Mesendoderm (in vitro differentiated cells): Measurements from ENCODE around the gene ADIPOR2.

Experiments
- DNase-seq: peaks from one replicate; pipeline ENCODE4 v3.0.0; 2013
- H2AK5ac ChIP-seq: 2 replicates; pipeline ENCODE4 v1.6.1; 2013; ENCODE audit warnings: low read length, inconsistent platforms
- H2BK120ac ChIP-seq: 2 replicates; pipeline ENCODE4 v1.6.1; 2013; ENCODE audit warnings: low read depth, mild to moderate bottlenecking, low read length, moderate library complexity, mixed read lengths
- H2BK15ac ChIP-seq: replicated peaks from 2 replicates; pipeline ENCODE4 v1.6.1; 2013; ENCODE audit warnings: low read depth, mild to moderate bottlenecking, moderate library complexity
- H2BK5ac ChIP-seq: 2 replicates; pipeline ENCODE4 v1.6.1; 2013; ENCODE audit warnings: low read length, inconsistent platforms
- H3K18ac ChIP-seq: 2 replicates; pipeline ENCODE4 v1.6.1; 2013; ENCODE audit warnings: mild to moderate bottlenecking, low read length, mixed read lengths
- H3K23ac ChIP-seq: one replicate; pipeline ENCODE4 v1.6.1; 2013; ENCODE audit warnings: low read length
- H3K27ac ChIP-seq: 2 replicates; pipeline ENCODE4 v1.5.1; 2013; ENCODE audit warnings: low read depth, mild to moderate bottlenecking, inconsistent platforms, low read length, moderate library complexity
- H3K27me3 ChIP-seq: 2 replicates; pipeline ENCODE4 v1.6.1; 2013; ENCODE audit warnings: low read length, control low read depth, mild to moderate bottlenecking, inconsistent platforms; ENCODE audit not compliant: insufficient read depth, poor library complexity
- H3K36me3 ChIP-seq: 2 replicates; pipeline ENCODE4 v1.6.1; 2013; ENCODE audit warnings: low read length, inconsistent platforms; ENCODE audit not compliant: control insufficient read depth, insufficient read depth
- H3K4ac ChIP-seq: one replicate; pipeline ENCODE4 v1.6.1; 2013; ENCODE audit warnings: low read depth, mild to moderate bottlenecking, low read length, moderate library complexity
- H3K4me1 ChIP-seq: 2 replicates; pipeline ENCODE4 v1.6.1; 2013; ENCODE audit warnings: low read depth, low read length, inconsistent platforms; ENCODE audit not compliant: control insufficient read depth
- H3K4me2 ChIP-seq: 2 replicates; pipeline ENCODE4 v1.6.1; 2013; ENCODE audit warnings: low read length
- H3K4me3 ChIP-seq: 2 replicates; pipeline ENCODE4 v1.5.1; 2013; ENCODE audit warnings: mild to moderate bottlenecking, low read length
- H3K56ac ChIP-seq: one replicate; pipeline ENCODE4 v1.6.1; 2013; ENCODE audit warnings: low read length
- H3K79me1 ChIP-seq: 2 replicates; pipeline ENCODE4 v1.6.1; 2013; ENCODE audit warnings: low read length, inconsistent platforms
- H3K79me2 ChIP-seq: 2 replicates; pipeline ENCODE4 v1.6.1; 2013; ENCODE audit warnings: mild to moderate bottlenecking, low read length; ENCODE audit not compliant: control insufficient read depth, insufficient read depth
- H3K9ac ChIP-seq: 2 replicates; pipeline ENCODE4 v1.6.1; 2013; ENCODE audit warnings: low read length, inconsistent platforms
- H4K5ac ChIP-seq: one replicate; pipeline ENCODE4 v1.6.1; 2013; ENCODE audit warnings: low read length
- H4K8ac ChIP-seq: one replicate; pipeline ENCODE4 v1.6.1; 2013; ENCODE audit warnings: low read depth, mild to moderate bottlenecking, control low read depth, low read length, moderate library complexity
- WGBS: extraction: QIAGEN DNeasy Blood & Tissue Kit; methylation state at CpG from one replicate; pipeline ENCODE4 v1.1.7; 2013; ENCODE audit warnings: low lambda C conversion rate, missing lambda C conversion rate; ENCODE audit not compliant: insufficient coverage; ENCODE audit errors: extremely low coverage; 5-methylcytosine and 5-hydroxymethylcytosine counted together

The ADIPOR2 gene

DNA sequence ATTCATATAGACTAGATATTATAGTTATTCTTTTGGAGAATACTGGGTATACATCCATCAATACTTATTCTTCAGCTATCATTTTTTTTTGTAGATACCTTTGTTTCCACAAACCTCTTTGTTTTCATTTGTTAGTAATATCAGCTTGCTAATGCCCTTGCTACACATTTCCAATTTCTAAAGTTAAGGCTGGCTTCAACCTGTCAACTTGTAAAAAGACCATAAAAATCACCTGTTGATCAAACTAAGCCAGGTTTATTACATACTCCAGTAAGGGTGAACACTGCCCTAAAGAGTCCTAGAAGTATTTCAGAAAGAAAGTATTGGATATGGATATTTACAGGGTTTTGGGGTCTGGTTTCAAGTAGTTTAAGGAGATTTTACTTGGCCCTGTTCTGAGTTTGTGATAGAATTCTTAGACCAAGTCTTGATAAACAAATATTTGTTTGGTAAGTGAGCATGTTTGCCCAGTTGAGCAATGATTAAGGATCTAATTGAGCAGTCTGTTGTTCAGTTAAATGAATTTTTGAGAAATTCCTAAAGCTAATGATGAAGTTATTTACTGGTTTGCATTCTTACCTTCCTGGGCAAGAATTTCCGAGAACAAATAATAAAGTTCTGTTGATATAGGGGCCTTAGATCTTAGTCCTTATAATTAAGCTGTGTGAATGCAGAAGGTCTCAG, 76.7 kb downstream of the ADIPOR2 start:
- Histone ChIP-seq H4K8ac (no peak overlapping the region), H3K79me2 (no peaks in the 10 kb centered on the region), H3K23ac (no peak overlapping the region), H3K4ac (no peak overlapping the region), H2AK5ac (no peak overlapping the region), H2BK120ac (no peak overlapping the region), H2BK15ac (no peak overlapping the region), H3K9ac (no peak overlapping the region), H3K27me3 (no peaks in the 10 kb centered on the region), H2BK5ac (no peak overlapping the region), H4K5ac (no peak overlapping the region), H3K56ac (no peak overlapping the region), H3K79me1 (peaks cover 2% of the 10 kb centered on the region), H3K4me2 (no peak overlapping the region), H3K36me3 (no peaks in the 10 kb centered on the region), H3K27ac (no peak overlapping the region), H3K4me1 (no peaks in the 10 kb centered on the region), H3K4me3 (no peak overlapping the region), H3K18ac (no peak overlapping the region)
- no peak for DNase-seq
- WGBS: no CpG with 5 or more reads among the region's 1 CpG

DNA sequence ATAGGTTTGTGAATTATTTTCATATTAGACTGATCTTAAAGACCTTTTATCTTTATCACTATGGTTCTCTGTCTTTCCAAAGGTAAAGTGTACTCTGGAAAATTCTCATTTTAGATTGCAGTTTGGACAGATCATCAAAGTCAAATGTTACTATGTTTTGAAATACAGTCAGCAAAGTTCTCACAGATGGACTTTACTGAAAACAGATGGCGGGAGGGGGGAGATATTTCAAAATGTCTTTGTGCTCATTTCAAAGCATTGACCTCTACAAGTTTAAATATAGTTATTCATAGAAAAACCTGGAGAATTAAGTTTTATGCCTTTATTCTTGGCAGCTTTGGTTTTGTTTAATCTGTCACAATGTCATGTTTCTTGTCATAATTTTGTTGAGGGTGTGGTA, 77.7 kb downstream of the ADIPOR2 start:
- Histone ChIP-seq H3K23ac (no peak overlapping the region), H4K8ac (no peak overlapping the region)
- no CpG with 5 or more reads among the region's 1 CpG for WGBS

GRCh38 chr12:1769809-1770494, 79.1 kb downstream of the ADIPOR2 start:
- peak; percentile 68 for DNase-seq
- Histone ChIP-seq H3K9ac (no peak overlapping the region), H4K5ac (no peak overlapping the region), H3K27me3 (no peaks in the 10 kb centered on the region), H3K18ac (no peak overlapping the region), H3K79me1 (peaks cover 6% of the 10 kb centered on the region), H3K4me2 (no peak overlapping the region), H2AK5ac (no peak overlapping the region), H4K8ac (no peak overlapping the region), H3K56ac (no peak overlapping the region), H3K4me1 (no peaks in the 10 kb centered on the region), H3K79me2 (peaks cover 2% of the 10 kb centered on the region), H3K4me3 (no peak overlapping the region), H3K4ac (no peak overlapping the region), H3K27ac (no peak overlapping the region), H3K36me3 (no peaks in the 10 kb centered on the region), H2BK15ac (no peak overlapping the region), H2BK120ac (no peak overlapping the region), H2BK5ac (no peak overlapping the region), H3K23ac (no peak overlapping the region)
- no CpG with 5 or more reads among the region's 8 CpGs for WGBS

More for the DNA sequence above, 77.7 kb downstream of the ADIPOR2 start:
- Histone ChIP-seq H3K9ac (no peak overlapping the region), H2BK5ac (no peak overlapping the region), H2AK5ac (no peak overlapping the region), H3K4me3 (no peak overlapping the region), H3K4me1 (no peaks in the 10 kb centered on the region), H3K27me3 (no peaks in the 10 kb centered on the region), H3K79me2 (no peaks in the 10 kb centered on the region), H3K4ac (no peak overlapping the region), H2BK120ac (no peak overlapping the region), H3K79me1 (peaks cover 4% of the 10 kb centered on the region), H3K4me2 (no peak overlapping the region), H3K18ac (no peak overlapping the region), H3K36me3 (no peaks in the 10 kb centered on the region), H2BK15ac (no peak overlapping the region), H3K27ac (no peak overlapping the region), H3K56ac (no peak overlapping the region), H4K5ac (no peak overlapping the region)
- DNase-seq: no peak

GRCh38 chr12:1773937-1774655, 83.2 kb downstream of the ADIPOR2 start:
- WGBS: no CpG with 5 or more reads among the region's 4 CpGs
- no peaks in the 10 kb centered on the region for H3K36me3 ChIP-seq
- no peak for DNase-seq

DNA sequence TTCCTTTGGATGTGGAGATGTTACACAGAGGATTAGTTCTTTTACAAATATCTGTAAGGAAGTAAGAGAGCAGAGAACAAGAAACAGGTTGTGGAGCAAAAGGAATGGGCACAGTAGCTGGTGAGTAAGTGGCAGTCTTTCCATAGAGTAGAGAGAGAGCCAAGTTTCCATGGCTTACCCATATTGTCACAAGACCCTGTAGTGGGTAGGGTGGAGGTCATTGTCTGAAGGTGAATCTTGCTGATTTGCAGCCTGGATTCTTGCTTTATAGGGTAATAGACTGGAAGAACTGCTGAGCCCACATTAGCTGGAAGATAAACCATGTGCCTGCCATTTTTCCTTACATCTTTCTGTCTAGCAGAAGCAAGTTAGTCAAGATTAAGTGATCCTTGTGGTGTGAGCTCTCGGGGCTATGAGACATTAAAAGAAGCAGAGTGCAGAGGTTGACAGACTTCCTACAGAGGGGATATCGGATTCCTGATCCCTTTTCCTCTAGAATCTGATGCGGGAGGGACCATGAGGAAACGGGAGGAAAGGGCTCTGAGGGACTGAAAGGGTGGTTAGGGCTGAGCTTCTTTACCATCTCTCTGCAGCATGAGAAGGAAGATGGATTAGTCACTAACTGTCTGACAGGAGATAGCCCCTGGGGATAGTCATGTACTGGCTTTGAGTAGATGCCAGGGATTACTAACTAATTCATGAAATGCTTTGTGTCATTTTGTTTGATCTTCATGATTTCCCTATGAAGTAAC, 85.5 kb downstream of the ADIPOR2 start:
- no peak overlapping the region for H2BK15ac ChIP-seq
- no CpG with 5 or more reads among the region's 4 CpGs for WGBS
- peak; percentile 92 for DNase-seq
- H3K27ac ChIP-seq: peak overlapping the region; percentile 22
- peak overlapping the region; percentile 61 for H2BK120ac ChIP-seq
- no peak overlapping the region for H3K23ac ChIP-seq
- H3K27me3 ChIP-seq: no peaks in the 10 kb centered on the region
- H3K4ac ChIP-seq: no peak overlapping the region
- H3K36me3 ChIP-seq: no peaks in the 10 kb centered on the region
- H3K4me2 ChIP-seq: no peak overlapping the region
- H3K9ac ChIP-seq: no peak overlapping the region
- peaks cover 2% of the 10 kb centered on the region for H3K79me2 ChIP-seq
- no peak overlapping the region for H4K5ac ChIP-seq
- H2AK5ac ChIP-seq: no peak overlapping the region
- no peak overlapping the region for H3K18ac ChIP-seq
- peaks cover 6% of the 10 kb centered on the region for H3K4me1 ChIP-seq
- H4K8ac ChIP-seq: no peak overlapping the region
- H3K79me1 ChIP-seq: peaks cover 7% of the 10 kb centered on the region
- no peak overlapping the region for H3K4me3 ChIP-seq
- H3K56ac ChIP-seq: no peak overlapping the region
- H2BK5ac ChIP-seq: no peak overlapping the region

More at GRCh38 chr12:1773937-1774655, 83.2 kb downstream of the ADIPOR2 start:
- Histone ChIP-seq H3K79me2 (peaks cover 2% of the 10 kb centered on the region), H3K9ac (no peak overlapping the region), H3K23ac (no peak overlapping the region), H3K79me1 (peaks cover 6% of the 10 kb centered on the region), H3K4me3 (no peak overlapping the region), H2BK120ac (no peak overlapping the region), H4K5ac (no peak overlapping the region), H2AK5ac (no peak overlapping the region), H3K4me1 (peaks cover 6% of the 10 kb centered on the region), H2BK15ac (no peak overlapping the region), H3K56ac (no peak overlapping the region), H3K27me3 (no peaks in the 10 kb centered on the region), H2BK5ac (no peak overlapping the region), H3K4me2 (no peak overlapping the region), H3K18ac (no peak overlapping the region), H3K4ac (no peak overlapping the region), H4K8ac (no peak overlapping the region), H3K27ac (no peak overlapping the region)
